Measurements from ENCODE around the gene IFIH1.
A peak's percentile ranks its signal among the peaks of the same experiment; 100 is the strongest.

The IFIH1 gene

GRCh38 chr2:162242586-162243280 is 75.8 kb downstream of the IFIH1 start:
- DNase-seq (ENCODE audit: low read depth, low spot score) = no peak
- Histone ChIP-seq H3K4me1 (ENCODE audit: control insufficient read depth, insufficient read depth, low read length) (no peaks in the 10 kb centered on the region), H3K36me3 (ENCODE audit: control insufficient read depth, insufficient read depth, low read length) (no peaks in the 10 kb centered on the region), H3K9me3 (ENCODE audit: control insufficient read depth, insufficient read depth, low read length) (no peaks in the 10 kb centered on the region), H3K27me3 (ENCODE audit: control insufficient read depth, insufficient read depth, low read length) (no peaks in the 10 kb centered on the region), H3K27ac (ENCODE audit: low read length) (no peak overlapping the region), H3K4me3 (ENCODE audit: low read length) (no peak overlapping the region)
- no CpG with 5 or more reads among the region's 5 CpGs for WGBS (ENCODE audit: insufficient coverage, insufficient read length)

- H3K4me1 ChIP-seq (ENCODE audit: control insufficient read depth, insufficient read depth, low read length) = no peaks in the 10 kb centered on the region
- no peaks in the 10 kb centered on the region for H3K9me3 ChIP-seq (ENCODE audit: control insufficient read depth, insufficient read depth, low read length)
- H3K36me3 ChIP-seq (ENCODE audit: control insufficient read depth, insufficient read depth, low read length) = no peaks in the 10 kb centered on the region
- no peak overlapping the region for H3K4me3 ChIP-seq (ENCODE audit: low read length)
- DNase-seq (ENCODE audit: low read depth, low spot score) = no peak
- no peaks in the 10 kb centered on the region for H3K27me3 ChIP-seq (ENCODE audit: control insufficient read depth, insufficient read depth, low read length)
- no peak overlapping the region for H3K27ac ChIP-seq (ENCODE audit: low read length)
- WGBS (ENCODE audit: insufficient coverage, insufficient read length) = no CpG with 5 or more reads among the region's 1 CpG
Measured at GRCh38 chr2:162241571-162241970, 76.9 kb downstream of the IFIH1 start.

GRCh38 chr2:162234620-162235462 is 83.6 kb downstream of the IFIH1 start:
- H3K27ac ChIP-seq (ENCODE audit: low read length) = no peak overlapping the region
- no peaks in the 10 kb centered on the region for H3K27me3 ChIP-seq (ENCODE audit: control insufficient read depth, insufficient read depth, low read length)
- no peak for DNase-seq (ENCODE audit: low read depth, low spot score)
- no peaks in the 10 kb centered on the region for H3K4me1 ChIP-seq (ENCODE audit: control insufficient read depth, insufficient read depth, low read length)
- no peaks in the 10 kb centered on the region for H3K36me3 ChIP-seq (ENCODE audit: control insufficient read depth, insufficient read depth, low read length)
- H3K9me3 ChIP-seq (ENCODE audit: control insufficient read depth, insufficient read depth, low read length) = no peaks in the 10 kb centered on the region
- H3K4me3 ChIP-seq (ENCODE audit: low read length) = no peak overlapping the region
- WGBS (ENCODE audit: insufficient coverage, insufficient read length) = no CpG with 5 or more reads among the region's 38 CpGs

GRCh38 chr2:162233197-162233596 is 85.3 kb downstream of the IFIH1 start:
- no peaks in the 10 kb centered on the region for H3K9me3 ChIP-seq (ENCODE audit: control insufficient read depth, insufficient read depth, low read length)
- H3K27ac ChIP-seq (ENCODE audit: low read length) = no peak overlapping the region
- WGBS (ENCODE audit: insufficient coverage, insufficient read length) = no CpG with 5 or more reads among the region's 1 CpG
- H3K27me3 ChIP-seq (ENCODE audit: control insufficient read depth, insufficient read depth, low read length) = no peaks in the 10 kb centered on the region
- no peaks in the 10 kb centered on the region for H3K36me3 ChIP-seq (ENCODE audit: control insufficient read depth, insufficient read depth, low read length)
- no peak overlapping the region for H3K4me3 ChIP-seq (ENCODE audit: low read length)
- DNase-seq (ENCODE audit: low read depth, low spot score) = no peak
- H3K4me1 ChIP-seq (ENCODE audit: control insufficient read depth, insufficient read depth, low read length) = no peaks in the 10 kb centered on the region

- Histone ChIP-seq H3K9me3 (ENCODE audit: control insufficient read depth, insufficient read depth, low read length) (no peaks in the 10 kb centered on the region), H3K27me3 (ENCODE audit: control insufficient read depth, insufficient read depth, low read length) (no peaks in the 10 kb centered on the region), H3K4me3 (ENCODE audit: low read length) (no peak overlapping the region), H3K36me3 (ENCODE audit: control insufficient read depth, insufficient read depth, low read length) (no peaks in the 10 kb centered on the region), H3K4me1 (ENCODE audit: control insufficient read depth, insufficient read depth, low read length) (no peaks in the 10 kb centered on the region), H3K27ac (ENCODE audit: low read length) (no peak overlapping the region)
- WGBS (ENCODE audit: insufficient coverage, insufficient read length) = no CpG with 5 or more reads among the region's 2 CpGs
- no peak for DNase-seq (ENCODE audit: low read depth, low spot score)
Measured at GRCh38 chr2:162232671-162233070, 85.8 kb downstream of the IFIH1 start.

- DNase-seq (ENCODE audit: low read depth, low spot score) = no peak
- WGBS (ENCODE audit: insufficient coverage, insufficient read length) = no CpG with 5 or more reads among the region's 2 CpGs
- no peak overlapping the region for H3K4me3 ChIP-seq (ENCODE audit: low read length)
- no peaks in the 10 kb centered on the region for H3K9me3 ChIP-seq (ENCODE audit: control insufficient read depth, insufficient read depth, low read length)
- no peaks in the 10 kb centered on the region for H3K27me3 ChIP-seq (ENCODE audit: control insufficient read depth, insufficient read depth, low read length)
- no peak overlapping the region for H3K27ac ChIP-seq (ENCODE audit: low read length)
- no peaks in the 10 kb centered on the region for H3K4me1 ChIP-seq (ENCODE audit: control insufficient read depth, insufficient read depth, low read length)
- H3K36me3 ChIP-seq (ENCODE audit: control insufficient read depth, insufficient read depth, low read length) = no peaks in the 10 kb centered on the region
Measured at GRCh38 chr2:162232027-162232426, 86.5 kb downstream of the IFIH1 start.

GRCh38 chr2:162230761-162231160 is 87.7 kb downstream of the IFIH1 start:
- Histone ChIP-seq H3K9me3 (ENCODE audit: control insufficient read depth, insufficient read depth, low read length) (no peaks in the 10 kb centered on the region), H3K4me1 (ENCODE audit: control insufficient read depth, insufficient read depth, low read length) (no peaks in the 10 kb centered on the region), H3K27me3 (ENCODE audit: control insufficient read depth, insufficient read depth, low read length) (no peaks in the 10 kb centered on the region), H3K27ac (ENCODE audit: low read length) (no peak overlapping the region), H3K4me3 (ENCODE audit: low read length) (no peak overlapping the region), H3K36me3 (ENCODE audit: control insufficient read depth, insufficient read depth, low read length) (no peaks in the 10 kb centered on the region)
- WGBS (ENCODE audit: insufficient coverage, insufficient read length) = no CpG with 5 or more reads among the region's 1 CpG
- no peak for DNase-seq (ENCODE audit: low read depth, low spot score)

- Histone ChIP-seq H3K9me3 (ENCODE audit: control insufficient read depth, insufficient read depth, low read length) (no peaks in the 10 kb centered on the region), H3K36me3 (ENCODE audit: control insufficient read depth, insufficient read depth, low read length) (no peaks in the 10 kb centered on the region), H3K4me1 (ENCODE audit: control insufficient read depth, insufficient read depth, low read length) (no peaks in the 10 kb centered on the region; the same call in 1 of the 2 replicates), H3K4me3 (ENCODE audit: low read length) (no peak overlapping the region), H3K27me3 (ENCODE audit: control insufficient read depth, insufficient read depth, low read length) (no peaks in the 10 kb centered on the region), H3K27ac (ENCODE audit: low read length) (no peak overlapping the region)
- no peak for DNase-seq (ENCODE audit: low read depth, low spot score)
Measured at GRCh38 chr2:162226836-162227235, 91.6 kb downstream of the IFIH1 start.

GRCh38 chr2:162221064-162221463 is 97.4 kb downstream of the IFIH1 start:
- WGBS (ENCODE audit: insufficient coverage, insufficient read length) = no CpG with 5 or more reads among the region's 11 CpGs

GRCh38 chr2:162220368-162220767 is 98.1 kb downstream of the IFIH1 start:
- Histone ChIP-seq H3K36me3 (ENCODE audit: control insufficient read depth, insufficient read depth, low read length) (no peaks in the 10 kb centered on the region), H3K27me3 (ENCODE audit: control insufficient read depth, insufficient read depth, low read length) (no peaks in the 10 kb centered on the region), H3K9me3 (ENCODE audit: control insufficient read depth, insufficient read depth, low read length) (no peaks in the 10 kb centered on the region), H3K4me3 (ENCODE audit: low read length) (no peak overlapping the region), H3K4me1 (ENCODE audit: control insufficient read depth, insufficient read depth, low read length) (no peaks in the 10 kb centered on the region; the same call in 1 of the 2 replicates), H3K27ac (ENCODE audit: low read length) (no peak overlapping the region)
- no peak for DNase-seq (ENCODE audit: low read depth, low spot score)
- WGBS (ENCODE audit: insufficient coverage, insufficient read length) = no CpG with 5 or more reads among the region's 1 CpG

More at GRCh38 chr2:162221064-162221463, 97.4 kb downstream of the IFIH1 start:
- no peaks in the 10 kb centered on the region for H3K36me3 ChIP-seq (ENCODE audit: control insufficient read depth, insufficient read depth, low read length)
- H3K27me3 ChIP-seq (ENCODE audit: control insufficient read depth, insufficient read depth, low read length) = no peaks in the 10 kb centered on the region
- no peaks in the 10 kb centered on the region; the same call in 1 of the 2 replicates for H3K4me1 ChIP-seq (ENCODE audit: control insufficient read depth, insufficient read depth, low read length)
- peak; percentile 60 for DNase-seq (ENCODE audit: low read depth, low spot score)
- no peak overlapping the region for H3K4me3 ChIP-seq (ENCODE audit: low read length)
- H3K27ac ChIP-seq (ENCODE audit: low read length) = no peak overlapping the region
- H3K9me3 ChIP-seq (ENCODE audit: control insufficient read depth, insufficient read depth, low read length) = no peaks in the 10 kb centered on the region

All from iPS DF 6.9 (cell line).